ENCODE measurements around the gene MUS81. TPM values are rescaled to one million over a fixed set of nuclear protein-coding genes. Genes with fewer than 3 reads are reported as not detected.

The MUS81 gene
- total and polyA plus RNA-seq, 9 of the 15 experiments (the other 6 are each of a cell fraction or from before 2014, with no cell fraction given): 13.4 to 118 (median 53.7) TPM

DNA sequence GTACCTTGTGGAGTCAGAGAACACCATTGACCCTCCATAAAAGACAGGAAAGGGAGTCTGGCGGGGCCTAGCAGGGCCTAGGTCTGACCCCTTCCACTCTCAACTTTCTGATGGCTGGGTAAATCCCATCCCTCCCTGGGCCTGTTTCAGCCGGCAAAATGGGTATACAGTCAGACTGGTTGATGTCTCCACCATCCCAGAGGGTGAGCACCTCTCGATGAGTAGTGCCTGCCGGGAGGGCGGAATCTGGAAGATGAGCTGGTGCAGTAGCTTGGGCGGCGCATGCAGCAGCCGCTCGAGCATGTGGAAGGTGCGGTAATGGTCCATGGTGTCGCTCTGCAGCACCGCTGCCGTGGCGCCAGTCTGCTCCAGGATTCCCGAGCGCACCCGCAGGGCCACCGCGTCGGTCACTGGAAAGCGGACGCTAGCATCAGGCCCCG is 27.5 kb downstream of the MUS81 start (continued):
- TF ChIP-seq, protein P1, sequence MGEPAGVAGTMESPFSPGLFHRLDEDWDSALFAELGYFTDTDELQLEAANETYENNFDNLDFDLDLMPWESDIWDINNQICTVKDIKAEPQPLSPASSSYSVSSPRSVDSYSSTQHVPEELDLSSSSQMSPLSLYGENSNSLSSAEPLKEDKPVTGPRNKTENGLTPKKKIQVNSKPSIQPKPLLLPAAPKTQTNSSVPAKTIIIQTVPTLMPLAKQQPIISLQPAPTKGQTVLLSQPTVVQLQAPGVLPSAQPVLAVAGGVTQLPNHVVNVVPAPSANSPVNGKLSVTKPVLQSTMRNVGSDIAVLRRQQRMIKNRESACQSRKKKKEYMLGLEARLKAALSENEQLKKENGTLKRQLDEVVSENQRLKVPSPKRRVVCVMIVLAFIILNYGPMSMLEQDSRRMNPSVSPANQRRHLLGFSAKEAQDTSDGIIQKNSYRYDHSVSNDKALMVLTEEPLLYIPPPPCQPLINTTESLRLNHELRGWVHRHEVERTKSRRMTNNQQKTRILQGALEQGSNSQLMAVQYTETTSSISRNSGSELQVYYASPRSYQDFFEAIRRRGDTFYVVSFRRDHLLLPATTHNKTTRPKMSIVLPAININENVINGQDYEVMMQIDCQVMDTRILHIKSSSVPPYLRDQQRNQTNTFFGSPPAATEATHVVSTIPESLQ (CRISPR knock-in tag; IDR thresholded peaks at IDR 0.05): no peak
- TF ChIP-seq POLR2H (tag; IDR thresholded peaks at IDR 0.05; ENCODE audit: low read depth) (no peak), RNF2 (IDR thresholded peaks at IDR 0.05) (peak; percentile 3; the same call in 1 of the 2 replicates), ZNF165 (CRISPR knock-in tag; IDR thresholded peaks at IDR 0.05; ENCODE audit: borderline replicate concordance) (0 out of 2 replicates have a peak, but pooled peaks have one; percentile 61), FOXA3 (CRISPR knock-in tag; conservative IDR thresholded peaks at IDR 0.05 in 1 of 2, IDR thresholded peaks at IDR 0.05 in 1 of 2) (0 out of 4 replicates have a peak, but pooled peaks of 1 of the 2 experiments have one; percentile 19), MYC (IDR thresholded peaks at IDR 0.05; ENCODE audit: low read depth, low read length) (no peak), MYC (CRISPR knock-in tag; IDR thresholded peaks at IDR 0.05; ENCODE audit: borderline replicate concordance, low read depth) (0 out of 2 replicates have a peak, but pooled peaks have one; percentile 21), RBM34 (IDR thresholded peaks at IDR 0.05; ENCODE audit: borderline replicate concordance, insufficient read depth, low read length) (no peak), GTF2A2 (tag; IDR thresholded peaks at IDR 0.05) (no peak)
